Measurements from ENCODE around the gene IGSF6.

- TF ChIP-seq EZH2 (IDR thresholded peaks at IDR 0.05; ENCODE audit: low read length, unreplicated experiment) (no peak), CTCF (conservative IDR thresholded peaks at IDR 0.05; ENCODE audit: low read depth, low read length) (no peak)
These were observed 24.2 kb downstream of the IGSF6 start for GRCh38 chr16:21628121-21628726.
